Panc1 (cell line): Measurements from ENCODE around the gene RXRG. TPM values are rescaled to one million over a fixed set of nuclear protein-coding genes. Genes with fewer than 3 reads are reported as not detected.

ENCODE experiments used
- ATAC-seq: fragments of 200-7000 bp; cut with Tn5 transposase; 2 replicates; pipeline ENCODE4 v1.9.1; 2020; ENCODE audit warnings: mild to moderate bottlenecking, moderate library complexity
- BruUV-seq: library from RNA; stranded (reverse); fragments of 400-500 nt; replicated peaks from 2 replicates; lab custom pipeline; 2021; lab: Mats Ljungman, UMichigan
- CTCF ChIA-PET: fragments of 300-600 bp; sonication (Branson Sonifier 250); formaldehyde crosslinking; loops from one replicate; lab custom pipeline; 2022; ENCODE audit warnings: antibody characterized with exemption; lab: Charles Lee
- POLR2A ChIA-PET: fragments of 300-600 bp; sonication (Branson Sonifier 250); formaldehyde crosslinking; loops from one replicate; lab custom pipeline; 2022; ENCODE audit warnings: antibody characterized with exemption; lab: Charles Lee
- DNase-seq: peaks from one replicate; pipeline ENCODE4 v3.0.0-alpha.2; 2010; ENCODE audit warnings: low read depth, low spot score
- H3K27ac ChIP-seq: 2 replicates; pipeline ENCODE4 v1.5.1; 2011; ENCODE audit warnings: mild to moderate bottlenecking, low read length, inconsistent platforms
- H3K27me3 ChIP-seq: fragments of 200-500 bp; sonication (Bioruptor generic); 2 replicates; pipeline ENCODE4 v1.6.0; 2014; ENCODE audit warnings: low read length, inconsistent platforms; ENCODE audit not compliant: control insufficient read depth, insufficient read depth
- H3K36me3 ChIP-seq: fragments of 200-500 bp; sonication (Bioruptor generic); 2 replicates; pipeline ENCODE4 v1.5.1; 2014; ENCODE audit warnings: inconsistent platforms, mild to moderate bottlenecking, low read length, moderate library complexity; ENCODE audit not compliant: control insufficient read depth, insufficient read depth
- H3K4me1 ChIP-seq: 2 replicates; pipeline ENCODE4 v1.5.1; 2011; ENCODE audit warnings: inconsistent platforms, mild to moderate bottlenecking, low read length, moderate library complexity; ENCODE audit not compliant: control insufficient read depth, insufficient read depth
- H3K4me3 ChIP-seq, 2 experiments: 2 replicates each; pipeline ENCODE4 v1.5.1; 2011 to 2012; ENCODE audit warnings: low read depth in 2 of 2, low read length in 2 of 2, mild to moderate bottlenecking in 2 of 2, inconsistent platforms in 1 of 2, moderate library complexity in 1 of 2
- H3K9me3 ChIP-seq: fragments of 200-500 bp; sonication (Bioruptor generic); 2 replicates; pipeline ENCODE4 v1.5.1; 2014; ENCODE audit warnings: low read depth, mild to moderate bottlenecking, inconsistent platforms, low read length, moderate library complexity; ENCODE audit not compliant: control insufficient read depth, insufficient read depth
- CTCF ChIP-seq: fragments of 450-650 bp; IDR thresholded peaks from 2 replicates; pipeline ENCODE4 v1.5.1; 2017; ENCODE audit warnings: mild to moderate bottlenecking
- POLR2AphosphoS5 ChIP-seq: IDR thresholded peaks from 2 replicates; pipeline ENCODE4 v1.6.1; 2012; ENCODE audit warnings: mild to moderate bottlenecking, low read depth, low read length, moderate library complexity
- SIN3A ChIP-seq: IDR thresholded peaks from 2 replicates; pipeline ENCODE4 v1.6.1; 2012; ENCODE audit warnings: low read depth, mild to moderate bottlenecking, low read length, moderate library complexity, borderline replicate concordance; ENCODE audit not compliant: insufficient read depth
- TCF7L2 ChIP-seq: IDR thresholded peaks from 2 replicates; pipeline ENCODE4 v1.6.1; 2011; ENCODE audit warnings: mild to moderate bottlenecking, low read depth, low read length, inconsistent platforms
- in situ Hi-C: cut with HindIII; loops from 2 replicates; pipeline ENCODE4 v1.10.0; 2016; ENCODE audit warnings: low sequenced_read_pairs, low pct_unique_long_range_greater_than_20kb
- intact Hi-C: fragments of 100-400 bp; cut with micrococcal nuclease; formaldehyde crosslinking; loops from one replicate; pipeline ENCODE4 v1.10.0; 2022; ENCODE audit not compliant: unreplicated experiment
- total RNA-seq: library from RNA; stranded (reverse); gene quantifications from one replicate; pipeline ENCODE4 v1.2.1, GENCODE V29; 2021; ENCODE audit not compliant: unreplicated experiment
- TF ChIP-seq, protein P1 (sequence below), 2 experiments: IDR thresholded peaks; 2 replicates each; pipeline ENCODE4 v1.6.1; 2011 to 2012; ENCODE audit warnings: low read depth in 2 of 2, control low read depth in 1 of 2, low read length in 1 of 2, mild to moderate bottlenecking in 1 of 2, moderate library complexity in 1 of 2; ENCODE audit not compliant: insufficient read depth in 1 of 2

Gene RXRG
- total RNA-seq, 1 experiment from 2014 or later, result not detected

GRCh38 chr1:165403835-165404482, 41.0 kb downstream of the RXRG start:
- in situ Hi-C loops, result no loop called here
- Histone ChIP-seq H3K4me3 (no peak overlapping the region), H3K27ac (no peak overlapping the region), H3K4me1 (no peaks in the 10 kb centered on the region), H3K27me3 (no peaks in the 10 kb centered on the region), H3K9me3 (no peaks in the 10 kb centered on the region), H3K36me3 (no peaks in the 10 kb centered on the region)
- no peak for TF ChIP-seq TCF7L2
- peak; percentile 77 for TF ChIP-seq CTCF
- CTCF ChIA-PET, result no interaction called here
- intact Hi-C loops, result loop anchor here (1.0 kb wide), 1 partner anchor 189 kb away; no protein-coding TSS in a partner anchor
- POLR2A ChIA-PET, result no interaction called here
- no TSS peak for BruUV-seq
- DNase-seq (no peak), ATAC-seq (peak; percentile 88)

DNA sequence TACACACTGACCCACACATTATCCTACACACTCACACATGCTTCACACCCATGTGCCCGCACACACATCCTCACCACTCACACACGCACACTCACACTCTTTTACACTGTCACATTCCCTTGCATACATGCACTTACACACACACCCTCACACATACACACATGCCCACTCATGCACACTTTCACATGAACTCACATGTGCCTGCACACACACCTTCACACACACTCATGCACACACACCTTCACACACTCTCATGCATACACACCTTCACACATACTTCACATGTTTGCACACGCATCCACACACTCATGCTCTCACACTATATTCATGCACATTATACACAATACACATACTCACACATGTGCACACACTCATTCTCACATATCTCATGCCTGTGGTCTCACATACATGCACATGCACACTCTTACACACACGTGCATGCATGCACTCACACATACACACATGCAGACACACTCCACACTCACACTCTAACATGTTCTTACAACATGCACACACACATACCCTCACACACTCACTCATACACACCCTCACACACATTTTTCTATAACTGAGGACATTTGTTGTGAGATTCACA, 42.3 kb downstream of the RXRG start:
- no peak overlapping the region for H3K27ac ChIP-seq
- ChIA-PET CTCF (no interaction called here), POLR2A (no interaction called here)
- no TSS peak for BruUV-seq
- H3K27me3 ChIP-seq, result no peaks in the 10 kb centered on the region
- intact Hi-C loops, result no loop called here
- TF ChIP-seq POLR2AphosphoS5 (no peak), SIN3A (no peak), TCF7L2 (no peak), CTCF (no peak)
- TF ChIP-seq, protein P1, sequence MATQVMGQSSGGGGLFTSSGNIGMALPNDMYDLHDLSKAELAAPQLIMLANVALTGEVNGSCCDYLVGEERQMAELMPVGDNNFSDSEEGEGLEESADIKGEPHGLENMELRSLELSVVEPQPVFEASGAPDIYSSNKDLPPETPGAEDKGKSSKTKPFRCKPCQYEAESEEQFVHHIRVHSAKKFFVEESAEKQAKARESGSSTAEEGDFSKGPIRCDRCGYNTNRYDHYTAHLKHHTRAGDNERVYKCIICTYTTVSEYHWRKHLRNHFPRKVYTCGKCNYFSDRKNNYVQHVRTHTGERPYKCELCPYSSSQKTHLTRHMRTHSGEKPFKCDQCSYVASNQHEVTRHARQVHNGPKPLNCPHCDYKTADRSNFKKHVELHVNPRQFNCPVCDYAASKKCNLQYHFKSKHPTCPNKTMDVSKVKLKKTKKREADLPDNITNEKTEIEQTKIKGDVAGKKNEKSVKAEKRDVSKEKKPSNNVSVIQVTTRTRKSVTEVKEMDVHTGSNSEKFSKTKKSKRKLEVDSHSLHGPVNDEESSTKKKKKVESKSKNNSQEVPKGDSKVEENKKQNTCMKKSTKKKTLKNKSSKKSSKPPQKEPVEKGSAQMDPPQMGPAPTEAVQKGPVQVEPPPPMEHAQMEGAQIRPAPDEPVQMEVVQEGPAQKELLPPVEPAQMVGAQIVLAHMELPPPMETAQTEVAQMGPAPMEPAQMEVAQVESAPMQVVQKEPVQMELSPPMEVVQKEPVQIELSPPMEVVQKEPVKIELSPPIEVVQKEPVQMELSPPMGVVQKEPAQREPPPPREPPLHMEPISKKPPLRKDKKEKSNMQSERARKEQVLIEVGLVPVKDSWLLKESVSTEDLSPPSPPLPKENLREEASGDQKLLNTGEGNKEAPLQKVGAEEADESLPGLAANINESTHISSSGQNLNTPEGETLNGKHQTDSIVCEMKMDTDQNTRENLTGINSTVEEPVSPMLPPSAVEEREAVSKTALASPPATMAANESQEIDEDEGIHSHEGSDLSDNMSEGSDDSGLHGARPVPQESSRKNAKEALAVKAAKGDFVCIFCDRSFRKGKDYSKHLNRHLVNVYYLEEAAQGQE (IDR thresholded peaks at IDR 0.05; ENCODE audit: insufficient read depth in 1 of 2, low read depth in 2 of 2, low read length in 1 of 2), result no peak
- no peak overlapping the region for H3K4me3 ChIP-seq
- no peaks in the 10 kb centered on the region for H3K9me3 ChIP-seq
- ATAC-seq, result no peak
- no peaks in the 10 kb centered on the region for H3K36me3 ChIP-seq
- DNase-seq, result no peak
- in situ Hi-C loops, result no loop called here
- no peaks in the 10 kb centered on the region for H3K4me1 ChIP-seq
